Activated CD4-positive, alpha-beta T cell treated with anti-CD3 and anti-CD28 coated beads for 24 hours (primary cell): ENCODE results near the gene UBE2J2.
"Not testable (repeated sequence)": the region's sequence is repeated elsewhere in the genome, so short reads cannot be mapped to it uniquely, and the experiment has no call there.

Experiments
- DNase-seq, 2 donors: peaks; one replicate each; pipeline ENCODE4 v3.0.0-alpha.2; 2020; ENCODE audit warnings: low read depth in 2 of 2

Gene UBE2J2

GRCh38 chr1:1273512-1274298, at the start of gene UBE2J2:
Gene UBE2J2, minus strand, starts transcription at chr1:1273854. Its CDS starts 5,862 bp downstream, at chr1:1267992.
- DNase-seq = peak; percentile 92 to 94

GRCh38 chr1:1322952-1323351, 49.3 kb upstream of the UBE2J2 start:
- no peak for DNase-seq

GRCh38 chr1:1322418-1322817, 48.8 kb upstream of the UBE2J2 start:
- no peak for DNase-seq

GRCh38 chr1:1321477-1321876, 47.8 kb upstream of the UBE2J2 start:
- no peak for DNase-seq

- no peak for DNase-seq
Observed at GRCh38 chr1:1320666-1321448, 47.2 kb upstream of the UBE2J2 start.

- no peak for DNase-seq
Observed at GRCh38 chr1:1319646-1319941, 45.9 kb upstream of the UBE2J2 start.

- DNase-seq = no peak
Observed at GRCh38 chr1:1318777-1319645, 45.4 kb upstream of the UBE2J2 start.

- no peak for DNase-seq
Observed at GRCh38 chr1:1318131-1318652, 44.5 kb upstream of the UBE2J2 start.

GRCh38 chr1:1317420-1317819, 43.8 kb upstream of the UBE2J2 start:
- no peak for DNase-seq

- not testable (repeated sequence) for DNase-seq
Observed at GRCh38 chr1:1316199-1316598, 42.5 kb upstream of the UBE2J2 start.

- no peak for DNase-seq
Observed at GRCh38 chr1:1315435-1315954, 41.8 kb upstream of the UBE2J2 start.

GRCh38 chr1:1314678-1315335, 41.2 kb upstream of the UBE2J2 start:
- DNase-seq = no peak

GRCh38 chr1:1314237-1314586, 40.6 kb upstream of the UBE2J2 start:
- DNase-seq = no peak

GRCh38 chr1:1313500-1314236, 40.0 kb upstream of the UBE2J2 start:
- DNase-seq = no peak

- DNase-seq = no peak
Observed at GRCh38 chr1:1312450-1313314, 39.0 kb upstream of the UBE2J2 start.

GRCh38 chr1:1311107-1312104, 37.8 kb upstream of the UBE2J2 start:
- DNase-seq = no peak

- no peak for DNase-seq
Observed at GRCh38 chr1:1310476-1311053, 36.9 kb upstream of the UBE2J2 start.

GRCh38 chr1:1310109-1310385, 36.4 kb upstream of the UBE2J2 start:
- DNase-seq = no peak
